Measurements from ENCODE around the gene PTPRG. TPM values are rescaled to one million over a fixed set of nuclear protein-coding genes. Genes with fewer than 3 reads are reported as not detected.
"Not testable (repeated sequence)": the region's sequence is repeated elsewhere in the genome, so short reads cannot be mapped to it uniquely, and the experiment has no call there.

The PTPRG gene
- total RNA-seq, 1 experiment from 2014 or later, result 32.1 TPM

- no peak for TF ChIP-seq MAX (IDR thresholded peaks at IDR 0.05)
Measured at GRCh38 chr3:61691466-61691865, 130.1 kb downstream of the PTPRG start (continued).

- DNase-seq (ENCODE audit: low read depth, low spot score) (no peak), ATAC-seq (no peak)
- CTCF ChIA-PET, result no interaction called here
- Histone ChIP-seq H3K36me3 (ENCODE audit: control insufficient read depth in 1 of 2, insufficient read depth in 2 of 2, low read length in 2 of 2) (no peaks in the 10 kb centered on the region), H3K27ac (ENCODE audit: low read depth, low read length) (no peak overlapping the region), H3K27me3 (ENCODE audit: insufficient read depth, low read length) (no peaks in the 10 kb centered on the region), H4K20me1 (ENCODE audit: insufficient read depth) (no peaks in the 10 kb centered on the region), H3K79me2 (ENCODE audit: insufficient read depth, low read length) (no peaks in the 10 kb centered on the region), H3K9me3 (ENCODE audit: control insufficient read depth in 1 of 2, insufficient read depth in 1 of 2, low read depth in 1 of 2, low read length in 2 of 2) (no peaks in the 10 kb centered on the region), H2AFZ (ENCODE audit: low read depth, low read length, poor library complexity, severe bottlenecking) (no peak overlapping the region), H3K4me3 (replicated peaks in 1 of 2; ENCODE audit: low read depth in 1 of 2, low read length in 2 of 2) (no peak overlapping the region), H3K9me2 (ENCODE audit: insufficient read depth) (no peaks in the 10 kb centered on the region), H3K4me1 (ENCODE audit: control insufficient read depth in 1 of 2, insufficient read depth in 2 of 2, low read length in 2 of 2) (peaks cover 2 to 6% of the 10 kb centered on the region in 2 experiments; a peak in 3 of 4 replicates), H3K4me2 (ENCODE audit: low read length) (no peak overlapping the region), H3K9ac (ENCODE audit: low read length) (no peak overlapping the region)
- RAD21 ChIA-PET (ENCODE audit: low non-redundant PET in 1 of 2, low total read pairs in 2 of 2, uncharacterized antibody in 2 of 2, unreplicated experiment in 2 of 2), result interaction anchor here in 1 of 2 experiments (0.6 kb wide), 1 partner anchor 15 kb away, joined by 3 read pairs; no protein-coding TSS in a partner anchor
- intact Hi-C loops (cut with micrococcal nuclease), result no loop called here
- POLR2A ChIA-PET, result no interaction called here
- BruUV-seq (replicated peaks), result no TSS peak
- TF ChIP-seq SRF (IDR thresholded peaks at IDR 0.05; ENCODE audit: low read depth), result no peak
- TF ChIP-seq EZH2 (IDR thresholded peaks at IDR 0.05), result no peak
- TF ChIP-seq CBX3 (IDR thresholded peaks at IDR 0.05; ENCODE audit: low read depth), result no peak
- TF ChIP-seq ZFX (IDR thresholded peaks at IDR 0.05), result no peak
- TF ChIP-seq ATF3 (IDR thresholded peaks at IDR 0.05), result no peak
- TF ChIP-seq MAX (IDR thresholded peaks at IDR 0.05), result no peak
- no peak for TF ChIP-seq POLR2AphosphoS5 (IDR thresholded peaks at IDR 0.05; ENCODE audit: low read depth, low read length)
Measured at GRCh38 chr3:61697301-61697700, 135.9 kb downstream of the PTPRG start.

GRCh38 chr3:61698278-61699072, 137.1 kb downstream of the PTPRG start:
- not testable (repeated sequence) for BruUV-seq (replicated peaks)

More at GRCh38 chr3:61698278-61699072, 137.1 kb downstream of the PTPRG start:
- H3K27ac ChIP-seq (ENCODE audit: low read depth, low read length); H2AFZ ChIP-seq (ENCODE audit: low read depth, low read length, poor library complexity, severe bottlenecking); H3K9me3 ChIP-seq (ENCODE audit: control insufficient read depth in 1 of 2, insufficient read depth in 1 of 2, low read depth in 1 of 2, low read length in 2 of 2); H3K79me2 ChIP-seq (ENCODE audit: insufficient read depth, low read length); ATAC-seq; CTCF ChIA-PET; H4K20me1 ChIP-seq (ENCODE audit: insufficient read depth); intact Hi-C loops (cut with micrococcal nuclease); H3K9me2 ChIP-seq (ENCODE audit: insufficient read depth); H3K27me3 ChIP-seq (ENCODE audit: insufficient read depth, low read length); H3K4me2 ChIP-seq (ENCODE audit: low read length); H3K4me3 ChIP-seq (replicated peaks in 1 of 2; ENCODE audit: low read depth in 1 of 2, low read length in 2 of 2); RAD21 ChIA-PET (ENCODE audit: low non-redundant PET in 1 of 2, low total read pairs in 2 of 2, uncharacterized antibody in 2 of 2, unreplicated experiment in 2 of 2); H3K9ac ChIP-seq (ENCODE audit: low read length); POLR2A ChIA-PET; DNase-seq (ENCODE audit: low read depth, low spot score); H3K36me3 ChIP-seq (ENCODE audit: control insufficient read depth in 1 of 2, insufficient read depth in 2 of 2, low read length in 2 of 2): not testable (repeated sequence)
- H3K4me1 ChIP-seq (ENCODE audit: control insufficient read depth in 1 of 2, insufficient read depth in 2 of 2, low read length in 2 of 2), result peaks cover 2 to 10% of the 10 kb centered on the region in 2 experiments; a peak in 3 of 4 replicates
